MM.1S (cell line): ENCODE data around the gene KRTAP3-1.
A peak's percentile ranks its signal among the peaks of the same experiment; 100 is the strongest.

Source experiments
- DNase-seq: peaks from one replicate; pipeline ENCODE4 v3.0.0-alpha.2; 2015
- H2AFZ ChIP-seq: fragments of 300-600 bp; sonication (generic); 2 replicates; pipeline ENCODE4 v1.6.0; 2016; ENCODE audit warnings: antibody characterized with exemption, low read length
- H3F3A ChIP-seq: fragments of 300-600 bp; sonication (generic); 2 replicates; pipeline ENCODE4 v1.6.1; 2016; ENCODE audit warnings: mild to moderate bottlenecking, antibody characterized with exemption, low read length, moderate library complexity, mixed read lengths; ENCODE audit not compliant: insufficient read depth
- H3K27ac ChIP-seq: fragments of 300-600 bp; sonication (generic); 2 replicates; pipeline ENCODE4 v1.5.1; 2016; ENCODE audit warnings: mild to moderate bottlenecking, low read length
- H3K27me3 ChIP-seq: fragments of 300-600 bp; sonication (generic); replicated peaks from 2 replicates; pipeline ENCODE4 v1.6.0; 2016; ENCODE audit warnings: low read length; ENCODE audit not compliant: insufficient read depth
- H3K36me3 ChIP-seq: fragments of 300-600 bp; sonication (generic); replicated peaks from 2 replicates; pipeline ENCODE4 v1.6.1; 2016; ENCODE audit warnings: mild to moderate bottlenecking, low read length, mixed read lengths; ENCODE audit not compliant: insufficient read depth
- H3K4me1 ChIP-seq: fragments of 300-600 bp; sonication (generic); 2 replicates; pipeline ENCODE4 v1.6.1; 2016; ENCODE audit warnings: low read length, mixed read lengths
- H3K4me2 ChIP-seq: fragments of 300-600 bp; sonication (generic); 2 replicates; pipeline ENCODE4 v1.6.0; 2016; ENCODE audit warnings: low read depth, low read length
- H3K4me3 ChIP-seq: fragments of 300-600 bp; sonication (generic); 2 replicates; pipeline ENCODE4 v1.5.1; 2016; ENCODE audit warnings: low read length, mixed read lengths
- H3K79me2 ChIP-seq: fragments of 300-600 bp; sonication (generic); 2 replicates; pipeline ENCODE4 v1.6.1; 2016; ENCODE audit warnings: mixed run types, low read length, mixed read lengths
- H3K9ac ChIP-seq: fragments of 300-600 bp; sonication (generic); 2 replicates; pipeline ENCODE4 v1.6.1; 2016; ENCODE audit warnings: low read length, mixed read lengths
- H3K9me2 ChIP-seq: fragments of 300-600 bp; sonication (generic); replicated peaks from 2 replicates; pipeline ENCODE4 v1.6.1; 2016; ENCODE audit warnings: mild to moderate bottlenecking, low read length, mixed read lengths; ENCODE audit not compliant: insufficient read depth
- H3K9me3 ChIP-seq: fragments of 300-600 bp; sonication (generic); replicated peaks from 2 replicates; pipeline ENCODE4 v1.6.1; 2016; ENCODE audit warnings: mild to moderate bottlenecking, low read length, mixed read lengths; ENCODE audit not compliant: insufficient read depth
- H4K20me1 ChIP-seq: fragments of 300-600 bp; sonication (generic); 2 replicates; pipeline ENCODE4 v1.6.1; 2016; ENCODE audit warnings: mild to moderate bottlenecking, low read length, moderate library complexity, mixed read lengths; ENCODE audit not compliant: insufficient read depth
- CTCF ChIP-seq: fragments of 300-600 bp; sonication (generic); IDR thresholded peaks from 2 replicates; pipeline ENCODE4 v1.5.1; 2016; ENCODE audit warnings: antibody characterized with exemption, low read length, mixed read lengths
- EZH2 ChIP-seq: fragments of 300-600 bp; sonication (generic); optimal IDR thresholded peaks from 2 replicates; pipeline ENCODE3; 2017; ENCODE audit warnings: low read depth, mild to moderate bottlenecking, antibody characterized with exemption, low read length, mixed read lengths
- EZH2phosphoT487 ChIP-seq: fragments of 300-600 bp; sonication (generic); IDR thresholded peaks from 2 replicates; pipeline ENCODE4 v1.6.1; 2018; ENCODE audit warnings: antibody characterized with exemption, low read length

The KRTAP3-1 gene

GRCh38 chr17:40966848-40967247 is 42.1 kb downstream of the KRTAP3-1 start, which contains the start of gene KRT39:
TSS of gene KRT39 (minus strand) at chr17:40966948. CDS start at chr17:40966856, 92 bp downstream.
- H3F3A ChIP-seq: no peaks in the 10 kb centered on the region; the same call in 1 of the 2 replicates
- no peak for DNase-seq
- H2AFZ ChIP-seq: no peak within 1 kb of the TSS
- H3K9ac ChIP-seq: no peak within 1 kb of the TSS
- no peak within 1 kb of the TSS for H3K4me2 ChIP-seq
- no peaks in the 10 kb centered on the region for H4K20me1 ChIP-seq
- H3K27me3 ChIP-seq: no peaks in the 10 kb centered on the region
- TF ChIP-seq EZH2phosphoT487 (no peak), EZH2 (no peak), CTCF (no peak)
- H3K9me2 ChIP-seq: no peaks in the 10 kb centered on the region
- no peaks in the 10 kb centered on the region for H3K36me3 ChIP-seq
- H3K79me2 ChIP-seq: no peaks in the 10 kb centered on the region
- peaks cover 5% of the 10 kb centered on the region; the same call in 1 of the 2 replicates for H3K4me1 ChIP-seq
- no peak within 1 kb of the TSS for H3K27ac ChIP-seq
- H3K4me3 ChIP-seq: no peak within 1 kb of the TSS
- H3K9me3 ChIP-seq: no peaks in the 10 kb centered on the region

GRCh38 chr17:40963838-40964237 is 45.1 kb downstream of the KRTAP3-1 start:
- no peaks in the 10 kb centered on the region for H3K9me2 ChIP-seq
- no peak overlapping the region for H3K27ac ChIP-seq
- peaks cover 5% of the 10 kb centered on the region; the same call in 1 of the 2 replicates for H3K4me1 ChIP-seq
- no peak overlapping the region for H3K9ac ChIP-seq
- no peaks in the 10 kb centered on the region for H3K79me2 ChIP-seq
- TF ChIP-seq EZH2 (no peak), CTCF (peak; percentile 85)
- DNase-seq: peak; percentile 75
- no peak overlapping the region for H3K4me3 ChIP-seq
- no peaks in the 10 kb centered on the region for H3K36me3 ChIP-seq
- no peak overlapping the region for H2AFZ ChIP-seq
- H3K9me3 ChIP-seq: no peaks in the 10 kb centered on the region
- H3K27me3 ChIP-seq: no peaks in the 10 kb centered on the region
- no peak overlapping the region for H3K4me2 ChIP-seq
- H4K20me1 ChIP-seq: no peaks in the 10 kb centered on the region
- H3F3A ChIP-seq: no peaks in the 10 kb centered on the region; the same call in 1 of the 2 replicates

GRCh38 chr17:40962059-40962561 is 46.8 kb downstream of the KRTAP3-1 start:
- no peaks in the 10 kb centered on the region for H3K36me3 ChIP-seq
- H3K27ac ChIP-seq: peak overlapping the region; percentile 26; the same call in 1 of the 2 replicates
- 0 out of 2 replicates have a peak overlapping the region, but pooled peaks have one; percentile 13 for H2AFZ ChIP-seq
- H3K9ac ChIP-seq: no peak overlapping the region
- no peak overlapping the region for H3K4me2 ChIP-seq
- H3K4me1 ChIP-seq: peaks cover 5% of the 10 kb centered on the region; the same call in 1 of the 2 replicates
- TF ChIP-seq EZH2phosphoT487 (no peak), CTCF (no peak), EZH2 (no peak)
- H3K27me3 ChIP-seq: no peaks in the 10 kb centered on the region
- no peaks in the 10 kb centered on the region for H4K20me1 ChIP-seq
- peak; percentile 14 for DNase-seq
- H3F3A ChIP-seq: no peaks in the 10 kb centered on the region; the same call in 1 of the 2 replicates
- H3K9me2 ChIP-seq: no peaks in the 10 kb centered on the region
- H3K4me3 ChIP-seq: no peak overlapping the region
- no peaks in the 10 kb centered on the region for H3K79me2 ChIP-seq
- H3K9me3 ChIP-seq: no peaks in the 10 kb centered on the region
